Left ventricle myocardium superior (tissue), 1 donor: ENCODE data around the gene STAT1. TPM values are rescaled to one million over a fixed set of nuclear protein-coding genes. Genes with fewer than 3 reads are reported as not detected.
A peak's percentile ranks its signal among the peaks of the same experiment; 100 is the strongest.
"Not testable (repeated sequence)": the region's sequence is repeated elsewhere in the genome, so short reads cannot be mapped to it uniquely, and the experiment has no call there.

Source experiments
- ATAC-seq: fragments of 200-7000 bp; cut with Tn5 transposase; one replicate; pipeline ENCODE4 v1.9.1; 2020; ENCODE audit warnings: mild to moderate bottlenecking, moderate library complexity
- DNase-seq: peaks from one replicate; pipeline ENCODE4 v3.0.0-alpha.2; 2020
- intact Hi-C: fragments of 100-400 bp; cut with micrococcal nuclease; formaldehyde crosslinking; loops from one replicate; pipeline ENCODE4 v1.11.0; 2022
- total RNA-seq: library from RNA; stranded (reverse); fragmentation: NEBNext Ultra II Directional; extraction: Animal tissue kit (Norgen Biotek cat#: 25700); gene quantifications from one replicate; pipeline ENCODE4 v1.2.1, GENCODE V29; 2021
- donor health status: DM: no; HTN: yes; CAD: no; lungs with severe emphysema.

Gene STAT1
- total RNA-seq, 1 donor from 2014 or later: 38.3 TPM

- no peak for DNase-seq
- no peak for ATAC-seq
- intact Hi-C loops: no loop called here
These were observed 1.6 kb downstream of the STAT1 start for GRCh38 chr2:191012346-191012745.

- no peak for ATAC-seq
- DNase-seq: no peak
- intact Hi-C loops: no loop called here
These were observed 2.8 kb downstream of the STAT1 start for GRCh38 chr2:191010887-191011885.

- intact Hi-C loops: no loop called here
- ATAC-seq: no peak
These were observed 4.2 kb downstream of the STAT1 start for GRCh38 chr2:191009541-191010374.

GRCh38 chr2:191008286-191008685 lies 5.7 kb downstream of the STAT1 start:
- intact Hi-C loops: no loop called here

More at GRCh38 chr2:191009541-191010374, 4.2 kb downstream of the STAT1 start:
- DNase-seq: no peak

GRCh38 chr2:191006997-191007783 lies 6.8 kb downstream of the STAT1 start:
- intact Hi-C loops: no loop called here
- DNase-seq: no peak
- no peak for ATAC-seq

More at GRCh38 chr2:191008286-191008685, 5.7 kb downstream of the STAT1 start:
- DNase-seq (no peak), ATAC-seq (no peak)

GRCh38 chr2:191006297-191006696 lies 7.7 kb downstream of the STAT1 start:
- DNase-seq (no peak), ATAC-seq (no peak)
- intact Hi-C loops: no loop called here

- ATAC-seq (no peak), DNase-seq (no peak)
- intact Hi-C loops: no loop called here
These were observed 10.3 kb downstream of the STAT1 start for GRCh38 chr2:191003405-191004309.

GRCh38 chr2:191001624-191002023 lies 12.3 kb downstream of the STAT1 start:
- no peak for DNase-seq
- ATAC-seq: no peak
- intact Hi-C loops: no loop called here

GRCh38 chr2:191001032-191001431 lies 12.9 kb downstream of the STAT1 start:
- DNase-seq (no peak), ATAC-seq (no peak)
- intact Hi-C loops: no loop called here

GRCh38 chr2:190999949-191000665 lies 13.9 kb downstream of the STAT1 start:
- DNase-seq (no peak), ATAC-seq (no peak)
- intact Hi-C loops: no loop called here

- no peak for DNase-seq
- intact Hi-C loops: no loop called here
- no peak for ATAC-seq
These were observed 14.9 kb downstream of the STAT1 start for GRCh38 chr2:190999058-190999457.

GRCh38 chr2:190997526-190998113 lies 16.4 kb downstream of the STAT1 start:
- intact Hi-C loops: no loop called here
- no peak for DNase-seq
- no peak for ATAC-seq

- ATAC-seq (peak; percentile 51), DNase-seq (no peak)
- intact Hi-C loops: no loop called here
These were observed 17.0 kb downstream of the STAT1 start for GRCh38 chr2:190996947-190997346.

- intact Hi-C loops: no loop called here
- DNase-seq: no peak
- ATAC-seq: peak; percentile 71
These were observed 17.5 kb downstream of the STAT1 start for GRCh38 chr2:190996338-190996946.

- intact Hi-C loops, ATAC-seq, DNase-seq: not testable (repeated sequence)
These were observed 18.7 kb downstream of the STAT1 start for GRCh38 chr2:190995315-190995714.

- DNase-seq (no peak), ATAC-seq (no peak)
- intact Hi-C loops: no loop called here
These were observed 19.8 kb downstream of the STAT1 start for GRCh38 chr2:190994148-190994547.

- intact Hi-C loops: no loop called here
- DNase-seq (no peak), ATAC-seq (no peak)
These were observed 20.7 kb downstream of the STAT1 start for GRCh38 chr2:190993292-190993643.
